ENCODE results near the gene SPDYE8.
"Not testable (repeated sequence)": the region's sequence is repeated elsewhere in the genome, so short reads cannot be mapped to it uniquely, and the experiment has no call there.

SPDYE8 gene

GRCh38 chr7:73029666-73030065 is at the start of gene SPDYE8:
Gene SPDYE8 (minus strand): TSS chr7:73029766. CDS start chr7:73027966, 1,800 bp downstream.
- DNase-seq, result not testable (repeated sequence)

GRCh38 chr7:73057811-73058210 is 28.2 kb upstream of the SPDYE8 start, which contains the start of gene SPDYE11:
Gene SPDYE11 (minus strand): TSS chr7:73057911. CDS start chr7:73056111, 1,800 bp downstream.
- DNase-seq, result not testable (repeated sequence)

GRCh38 chr7:73006491-73006890 is 23.1 kb downstream of the SPDYE8 start:
- not testable (repeated sequence) for DNase-seq

- not testable (repeated sequence) for DNase-seq
Observed at GRCh38 chr7:73005693-73006447, 23.7 kb downstream of the SPDYE8 start.

- not testable (repeated sequence) for DNase-seq
Observed at GRCh38 chr7:73005356-73005692, 24.2 kb downstream of the SPDYE8 start.

GRCh38 chr7:72997887-72998468 is 31.6 kb downstream of the SPDYE8 start:
- not testable (repeated sequence) for DNase-seq

- not testable (repeated sequence) for DNase-seq
Observed at GRCh38 chr7:72997447-72997846, 32.1 kb downstream of the SPDYE8 start.

- not testable (repeated sequence) for DNase-seq
Observed at GRCh38 chr7:72995484-72995883, 34.1 kb downstream of the SPDYE8 start.

GRCh38 chr7:72990146-72990913 is 39.2 kb downstream of the SPDYE8 start:
- not testable (repeated sequence) for DNase-seq

GRCh38 chr7:72982084-72982483 is 47.5 kb downstream of the SPDYE8 start:
- not testable (repeated sequence) for DNase-seq

- DNase-seq, result not testable (repeated sequence)
Observed at GRCh38 chr7:72980382-72980781, 49.2 kb downstream of the SPDYE8 start.

GRCh38 chr7:72976434-72976833 is 53.1 kb downstream of the SPDYE8 start:
- not testable (repeated sequence) for DNase-seq

- not testable (repeated sequence) for DNase-seq
Observed at GRCh38 chr7:72975656-72976286, 53.8 kb downstream of the SPDYE8 start.

GRCh38 chr7:72974781-72975180 is 54.8 kb downstream of the SPDYE8 start:
- DNase-seq, result not testable (repeated sequence)

- DNase-seq, result not testable (repeated sequence)
Observed at GRCh38 chr7:72971505-72971904, 58.1 kb downstream of the SPDYE8 start.

Data from NCI-H69 (cell line).